ENCODE results near the gene PIP5K1A.

DNA sequence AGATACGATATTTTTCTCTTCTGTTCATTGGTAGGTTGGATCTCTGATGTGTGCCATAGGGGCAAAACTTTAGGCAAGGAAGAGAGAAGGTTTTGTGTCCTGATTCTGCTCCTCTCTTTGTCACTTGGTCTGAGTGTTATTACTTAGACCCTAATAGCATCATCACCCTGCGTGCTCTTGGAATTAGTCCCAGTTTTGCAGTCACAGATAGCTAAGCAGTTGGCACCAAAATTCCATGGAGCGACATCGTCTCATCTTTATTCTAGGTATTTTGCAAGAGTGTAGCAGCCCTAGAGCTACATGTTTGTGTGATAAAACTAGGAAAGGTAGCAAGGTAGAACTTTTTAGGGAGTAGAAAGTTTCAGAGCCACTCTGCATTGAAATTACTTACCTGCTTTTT, 23.8 kb downstream of the PIP5K1A start:
- TF ChIP-seq, protein P1, sequence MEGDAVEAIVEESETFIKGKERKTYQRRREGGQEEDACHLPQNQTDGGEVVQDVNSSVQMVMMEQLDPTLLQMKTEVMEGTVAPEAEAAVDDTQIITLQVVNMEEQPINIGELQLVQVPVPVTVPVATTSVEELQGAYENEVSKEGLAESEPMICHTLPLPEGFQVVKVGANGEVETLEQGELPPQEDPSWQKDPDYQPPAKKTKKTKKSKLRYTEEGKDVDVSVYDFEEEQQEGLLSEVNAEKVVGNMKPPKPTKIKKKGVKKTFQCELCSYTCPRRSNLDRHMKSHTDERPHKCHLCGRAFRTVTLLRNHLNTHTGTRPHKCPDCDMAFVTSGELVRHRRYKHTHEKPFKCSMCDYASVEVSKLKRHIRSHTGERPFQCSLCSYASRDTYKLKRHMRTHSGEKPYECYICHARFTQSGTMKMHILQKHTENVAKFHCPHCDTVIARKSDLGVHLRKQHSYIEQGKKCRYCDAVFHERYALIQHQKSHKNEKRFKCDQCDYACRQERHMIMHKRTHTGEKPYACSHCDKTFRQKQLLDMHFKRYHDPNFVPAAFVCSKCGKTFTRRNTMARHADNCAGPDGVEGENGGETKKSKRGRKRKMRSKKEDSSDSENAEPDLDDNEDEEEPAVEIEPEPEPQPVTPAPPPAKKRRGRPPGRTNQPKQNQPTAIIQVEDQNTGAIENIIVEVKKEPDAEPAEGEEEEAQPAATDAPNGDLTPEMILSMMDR (IDR thresholded peaks at IDR 0.05; ENCODE audit: low read depth, low read length, missing input control) = no peak
- TF ChIP-seq, protein P2, sequence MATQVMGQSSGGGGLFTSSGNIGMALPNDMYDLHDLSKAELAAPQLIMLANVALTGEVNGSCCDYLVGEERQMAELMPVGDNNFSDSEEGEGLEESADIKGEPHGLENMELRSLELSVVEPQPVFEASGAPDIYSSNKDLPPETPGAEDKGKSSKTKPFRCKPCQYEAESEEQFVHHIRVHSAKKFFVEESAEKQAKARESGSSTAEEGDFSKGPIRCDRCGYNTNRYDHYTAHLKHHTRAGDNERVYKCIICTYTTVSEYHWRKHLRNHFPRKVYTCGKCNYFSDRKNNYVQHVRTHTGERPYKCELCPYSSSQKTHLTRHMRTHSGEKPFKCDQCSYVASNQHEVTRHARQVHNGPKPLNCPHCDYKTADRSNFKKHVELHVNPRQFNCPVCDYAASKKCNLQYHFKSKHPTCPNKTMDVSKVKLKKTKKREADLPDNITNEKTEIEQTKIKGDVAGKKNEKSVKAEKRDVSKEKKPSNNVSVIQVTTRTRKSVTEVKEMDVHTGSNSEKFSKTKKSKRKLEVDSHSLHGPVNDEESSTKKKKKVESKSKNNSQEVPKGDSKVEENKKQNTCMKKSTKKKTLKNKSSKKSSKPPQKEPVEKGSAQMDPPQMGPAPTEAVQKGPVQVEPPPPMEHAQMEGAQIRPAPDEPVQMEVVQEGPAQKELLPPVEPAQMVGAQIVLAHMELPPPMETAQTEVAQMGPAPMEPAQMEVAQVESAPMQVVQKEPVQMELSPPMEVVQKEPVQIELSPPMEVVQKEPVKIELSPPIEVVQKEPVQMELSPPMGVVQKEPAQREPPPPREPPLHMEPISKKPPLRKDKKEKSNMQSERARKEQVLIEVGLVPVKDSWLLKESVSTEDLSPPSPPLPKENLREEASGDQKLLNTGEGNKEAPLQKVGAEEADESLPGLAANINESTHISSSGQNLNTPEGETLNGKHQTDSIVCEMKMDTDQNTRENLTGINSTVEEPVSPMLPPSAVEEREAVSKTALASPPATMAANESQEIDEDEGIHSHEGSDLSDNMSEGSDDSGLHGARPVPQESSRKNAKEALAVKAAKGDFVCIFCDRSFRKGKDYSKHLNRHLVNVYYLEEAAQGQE (IDR thresholded peaks at IDR 0.05) = no peak
- TF ChIP-seq, protein P3, sequence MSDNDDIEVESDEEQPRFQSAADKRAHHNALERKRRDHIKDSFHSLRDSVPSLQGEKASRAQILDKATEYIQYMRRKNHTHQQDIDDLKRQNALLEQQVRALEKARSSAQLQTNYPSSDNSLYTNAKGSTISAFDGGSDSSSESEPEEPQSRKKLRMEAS (IDR thresholded peaks at IDR 0.05) = no peak
- TF ChIP-seq EGR1 (IDR thresholded peaks at IDR 0.05; ENCODE audit: low read depth in 2 of 2) (no peak), RXRA (IDR thresholded peaks at IDR 0.05) (no peak), SP1 (IDR thresholded peaks at IDR 0.05) (no peak), GABPA (IDR thresholded peaks at IDR 0.05 in 1 of 2, conservative IDR thresholded peaks at IDR 0.05 in 1 of 2) (no peak), JUND (IDR thresholded peaks at IDR 0.05) (no peak), FOXA2 (IDR thresholded peaks at IDR 0.05) (no peak), RAD21 (IDR thresholded peaks at IDR 0.05) (no peak), YY1 (IDR thresholded peaks at IDR 0.05) (no peak)
- TF ChIP-seq, protein P4, sequence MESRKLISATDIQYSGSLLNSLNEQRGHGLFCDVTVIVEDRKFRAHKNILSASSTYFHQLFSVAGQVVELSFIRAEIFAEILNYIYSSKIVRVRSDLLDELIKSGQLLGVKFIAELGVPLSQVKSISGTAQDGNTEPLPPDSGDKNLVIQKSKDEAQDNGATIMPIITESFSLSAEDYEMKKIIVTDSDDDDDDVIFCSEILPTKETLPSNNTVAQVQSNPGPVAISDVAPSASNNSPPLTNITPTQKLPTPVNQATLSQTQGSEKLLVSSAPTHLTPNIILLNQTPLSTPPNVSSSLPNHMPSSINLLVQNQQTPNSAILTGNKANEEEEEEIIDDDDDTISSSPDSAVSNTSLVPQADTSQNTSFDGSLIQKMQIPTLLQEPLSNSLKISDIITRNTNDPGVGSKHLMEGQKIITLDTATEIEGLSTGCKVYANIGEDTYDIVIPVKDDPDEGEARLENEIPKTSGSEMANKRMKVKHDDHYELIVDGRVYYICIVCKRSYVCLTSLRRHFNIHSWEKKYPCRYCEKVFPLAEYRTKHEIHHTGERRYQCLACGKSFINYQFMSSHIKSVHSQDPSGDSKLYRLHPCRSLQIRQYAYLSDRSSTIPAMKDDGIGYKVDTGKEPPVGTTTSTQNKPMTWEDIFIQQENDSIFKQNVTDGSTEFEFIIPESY (IDR thresholded peaks at IDR 0.05) = no peak
- TF ChIP-seq, protein P5, sequence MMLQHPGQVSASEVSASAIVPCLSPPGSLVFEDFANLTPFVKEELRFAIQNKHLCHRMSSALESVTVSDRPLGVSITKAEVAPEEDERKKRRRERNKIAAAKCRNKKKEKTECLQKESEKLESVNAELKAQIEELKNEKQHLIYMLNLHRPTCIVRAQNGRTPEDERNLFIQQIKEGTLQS (IDR thresholded peaks at IDR 0.05) = no peak

Data from liver (tissue), 3 donors.